Kidney (tissue), 14 donors: Measurements from ENCODE around the gene SERINC3. TPM values are rescaled to one million over a fixed set of nuclear protein-coding genes. Genes with fewer than 3 reads are reported as not detected.
"Not testable (repeated sequence)": the region's sequence is repeated elsewhere in the genome, so short reads cannot be mapped to it uniquely, and the experiment has no call there.

ENCODE experiments used
- DNase-seq, 5 donors: peaks; one replicate each; pipeline ENCODE4 v3.0.0-alpha.2; 2013 to 2020
- FAIRE-seq: peaks from 2 replicates; lab custom pipeline; 2012; peaks lifted over from hg19 to GRCh38; lab: Jason Lieb, UNC
- H3K27ac ChIP-seq, 2 donors: one replicate each; pipeline ENCODE4 v1.7.0; 2013; ENCODE audit warnings: low read depth in 2 of 2, low read length in 2 of 2, inconsistent platforms in 1 of 2
- H3K27me3 ChIP-seq: one replicate; pipeline ENCODE4 v1.7.1; 2013; ENCODE audit warnings: low read length, inconsistent platforms; ENCODE audit not compliant: control insufficient read depth, insufficient read depth
- H3K36me3 ChIP-seq, 3 donors: one replicate each; pipeline versions ENCODE4 v1.7.0 to v1.7.1; 2013; ENCODE audit warnings: low read length in 3 of 3, control low read depth in 1 of 3, inconsistent platforms in 1 of 3; ENCODE audit not compliant: insufficient read depth in 3 of 3, control insufficient read depth in 2 of 3
- H3K4me1 ChIP-seq, 3 donors: one replicate each; pipeline versions ENCODE4 v1.7.0 to v1.7.1; 2013; ENCODE audit warnings: low read length in 3 of 3, inconsistent platforms in 1 of 3, low read depth in 1 of 3; ENCODE audit not compliant: control insufficient read depth in 2 of 3, insufficient read depth in 2 of 3
- H3K4me3 ChIP-seq, 3 donors: one replicate each; pipeline versions ENCODE4 v1.7.0 to v1.8.1; 2013; ENCODE audit warnings: low read length in 3 of 3, control low read depth in 1 of 3, inconsistent platforms in 1 of 3
- H3K9ac ChIP-seq, 3 donors: one replicate each; pipeline versions ENCODE4 v1.7.0 to v1.7.1; 2013; ENCODE audit warnings: low read length in 3 of 3, control low read depth in 1 of 3, inconsistent platforms in 1 of 3
- H3K9me3 ChIP-seq, 3 donors: one replicate each; pipeline versions ENCODE4 v1.7.0 to v1.7.1; 2013; ENCODE audit warnings: low read length in 3 of 3, control low read depth in 1 of 3, inconsistent platforms in 1 of 3; ENCODE audit not compliant: control insufficient read depth in 2 of 3, insufficient read depth in 1 of 3
- intact Hi-C: fragments of 100-400 bp; cut with DNase I; formaldehyde crosslinking; loops from one replicate; pipeline ENCODE4 v1.11.1; 2022
- polyA plus RNA-seq: library from polyadenylated mRNA; stranded (reverse); fragments of 350-450 nt; fragmentation: Illumina TruSeq; extraction: RNeasy Lipid Tissue Mini Kit (QIAGEN cat#74804); gene quantifications from one replicate; pipeline ENCODE4 v1.2.3, GENCODE V29; 2014; ENCODE audit warnings: low read depth, low replicate concordance; ENCODE audit not compliant: insufficient read depth
- total RNA-seq: library from RNA; stranded (reverse); fragmentation: NEBNext Ultra II Directional; extraction: Animal tissue kit (Norgen Biotek cat#: 25700); gene quantifications from one replicate; pipeline ENCODE4 v1.2.1, GENCODE V29; 2021
- TF ChIP-seq, protein P1 (sequence below): IDR thresholded peaks from 3 replicates; pipeline ENCODE4 v1.5.1; 2012; ENCODE audit warnings: mild to moderate bottlenecking, moderate library complexity, borderline replicate concordance; ENCODE audit not compliant: insufficient read depth; ENCODE audit errors: extremely low read depth
- donor health status: control.
- donor health status: control.
- donor health status: control.
- donor health status: control.
- donor health status: control.
- donor health status: DM: yes; HTN: yes; CAD: no.
- donor health status: Normal renal cell carcinoma (clear cell type).

SERINC3 gene
- total and polyA plus RNA-seq, 2 donors from 2014 or later = 41.6 to 90.4 TPM

DNA sequence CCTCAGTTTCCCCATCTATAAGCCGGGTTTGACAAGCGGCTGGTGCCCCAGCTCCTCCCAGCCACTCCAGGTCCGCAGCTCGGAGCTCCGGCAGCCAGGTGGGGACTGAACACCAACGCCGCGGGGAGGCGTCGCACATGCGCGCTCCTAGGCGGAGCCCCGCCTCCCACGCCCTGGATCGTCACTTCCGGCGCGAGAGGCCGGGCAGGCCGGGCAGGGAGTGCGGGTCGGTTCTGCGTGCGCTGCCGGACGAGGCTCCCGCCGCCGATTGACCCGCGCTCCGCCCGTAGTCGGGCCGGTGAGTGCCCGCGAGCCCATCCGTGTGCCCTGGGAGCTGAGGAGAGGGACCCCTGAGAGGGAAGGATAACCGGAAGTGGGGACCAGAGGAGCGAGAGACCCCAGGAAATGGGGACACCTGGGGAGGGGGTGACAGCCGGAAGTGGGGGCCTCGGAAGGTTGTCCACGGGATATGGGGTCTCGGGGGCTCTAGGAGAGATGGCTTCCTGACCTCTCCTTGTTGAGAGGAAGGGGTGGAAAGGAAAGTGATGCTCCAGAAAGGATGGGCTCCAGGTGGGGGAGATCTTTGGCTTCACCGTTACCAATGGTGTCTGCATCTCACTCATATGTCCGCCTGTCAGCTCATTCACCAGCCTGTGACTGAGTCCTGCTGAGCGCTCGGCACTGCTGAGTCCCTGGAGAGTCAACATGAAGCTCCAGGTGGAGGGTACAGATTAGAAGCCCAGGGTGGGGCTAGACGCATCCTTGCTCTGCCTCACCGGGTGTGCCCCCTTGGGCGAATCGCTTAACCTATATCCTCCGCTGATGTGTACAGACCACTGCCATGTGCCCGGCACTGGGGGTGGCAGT lies 45.9 kb downstream of the SERINC3 start, which contains the start of gene TTPAL:
Gene TTPAL (plus strand): TSS at position 181 of the 867 bp plus-strand sequence. CDS start 4,126 bp downstream, outside the sequence.
- TF ChIP-seq, protein P1, sequence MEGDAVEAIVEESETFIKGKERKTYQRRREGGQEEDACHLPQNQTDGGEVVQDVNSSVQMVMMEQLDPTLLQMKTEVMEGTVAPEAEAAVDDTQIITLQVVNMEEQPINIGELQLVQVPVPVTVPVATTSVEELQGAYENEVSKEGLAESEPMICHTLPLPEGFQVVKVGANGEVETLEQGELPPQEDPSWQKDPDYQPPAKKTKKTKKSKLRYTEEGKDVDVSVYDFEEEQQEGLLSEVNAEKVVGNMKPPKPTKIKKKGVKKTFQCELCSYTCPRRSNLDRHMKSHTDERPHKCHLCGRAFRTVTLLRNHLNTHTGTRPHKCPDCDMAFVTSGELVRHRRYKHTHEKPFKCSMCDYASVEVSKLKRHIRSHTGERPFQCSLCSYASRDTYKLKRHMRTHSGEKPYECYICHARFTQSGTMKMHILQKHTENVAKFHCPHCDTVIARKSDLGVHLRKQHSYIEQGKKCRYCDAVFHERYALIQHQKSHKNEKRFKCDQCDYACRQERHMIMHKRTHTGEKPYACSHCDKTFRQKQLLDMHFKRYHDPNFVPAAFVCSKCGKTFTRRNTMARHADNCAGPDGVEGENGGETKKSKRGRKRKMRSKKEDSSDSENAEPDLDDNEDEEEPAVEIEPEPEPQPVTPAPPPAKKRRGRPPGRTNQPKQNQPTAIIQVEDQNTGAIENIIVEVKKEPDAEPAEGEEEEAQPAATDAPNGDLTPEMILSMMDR = peak; percentile 33
- peak within 1 kb of the TSS; percentile 61 to 81 for H3K27ac ChIP-seq
- DNase-seq (peak; percentile 91 to 96 (median 95)), FAIRE-seq (no peak)
- no peaks in the 10 kb centered on the region for H3K9me3 ChIP-seq
- H3K36me3 ChIP-seq = peaks cover 0 to 2% (median 0%) of the 10 kb centered on the region in 3 donors
- H3K4me1 ChIP-seq = peaks cover 0 to 12% (median 4%) of the 10 kb centered on the region in 3 donors
- H3K4me3 ChIP-seq = peak within 1 kb of the TSS; percentile 72 to 96 (median 93)
- intact Hi-C loops = no loop called here
- no peaks in the 10 kb centered on the region for H3K27me3 ChIP-seq
- peak within 1 kb of the TSS; percentile 88 to 95 (median 93) for H3K9ac ChIP-seq

DNA sequence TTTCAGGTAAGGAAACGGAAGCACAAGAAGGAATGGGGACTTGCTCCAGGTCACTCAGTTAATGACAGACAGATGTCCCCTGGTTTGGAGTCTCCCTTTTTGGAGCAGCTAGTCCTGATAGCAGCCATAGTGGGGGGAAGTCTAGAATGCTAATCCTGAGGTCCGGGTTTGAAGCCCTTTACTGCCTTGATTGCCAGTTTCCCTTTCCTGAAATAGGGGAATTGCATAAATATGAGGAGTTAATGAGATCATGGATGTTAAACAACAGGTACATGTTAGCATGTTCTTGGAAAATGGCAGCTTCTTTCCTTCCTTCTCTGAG lies 46.5 kb downstream of the SERINC3 start:
- peak in 2 of 5 donors; percentile 10 to 33 for DNase-seq
- H3K36me3 ChIP-seq = peaks cover 0 to under 1% (median 0%) of the 10 kb centered on the region in 3 donors
- no peak for FAIRE-seq
- H3K27me3 ChIP-seq = no peaks in the 10 kb centered on the region
- peaks cover 0 to 12% (median 4%) of the 10 kb centered on the region in 3 donors for H3K4me1 ChIP-seq
- intact Hi-C loops = no loop called here
- no peaks in the 10 kb centered on the region for H3K9me3 ChIP-seq
- peak overlapping the region; percentile 61 to 81 for H3K27ac ChIP-seq
- H3K4me3 ChIP-seq = peak overlapping the region; percentile 72 to 96 (median 93)
- TF ChIP-seq, protein P1 = no peak
- peak overlapping the region; percentile 52 to 95 (median 88) for H3K9ac ChIP-seq

DNA sequence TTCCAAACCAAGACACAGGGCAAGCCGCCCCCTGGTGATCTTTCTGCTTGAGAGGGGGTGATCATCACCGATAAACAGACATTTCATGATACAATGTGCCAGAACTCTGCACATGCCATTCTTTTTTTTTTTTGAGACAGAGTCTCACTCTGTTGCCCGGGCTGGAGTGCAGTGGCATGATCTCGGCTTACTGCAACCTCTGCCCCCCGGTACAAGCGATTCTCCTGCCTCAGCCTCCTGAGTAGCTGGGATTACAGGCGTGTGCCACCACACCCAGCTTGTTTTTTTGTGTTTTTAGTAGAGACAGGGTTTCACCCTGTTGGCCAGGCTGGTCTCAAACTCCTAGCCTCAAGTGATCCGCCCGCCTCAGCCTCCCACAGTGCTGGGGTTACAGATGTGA lies 49.6 kb downstream of the SERINC3 start:
- DNase-seq, H3K27ac ChIP-seq, H3K27me3 ChIP-seq, H3K9me3 ChIP-seq, H3K4me3 ChIP-seq, FAIRE-seq, intact Hi-C loops, H3K9ac ChIP-seq, H3K36me3 ChIP-seq: not testable (repeated sequence)
- peaks cover 0 to 12% (median 4%) of the 10 kb centered on the region in 3 donors for H3K4me1 ChIP-seq

DNA sequence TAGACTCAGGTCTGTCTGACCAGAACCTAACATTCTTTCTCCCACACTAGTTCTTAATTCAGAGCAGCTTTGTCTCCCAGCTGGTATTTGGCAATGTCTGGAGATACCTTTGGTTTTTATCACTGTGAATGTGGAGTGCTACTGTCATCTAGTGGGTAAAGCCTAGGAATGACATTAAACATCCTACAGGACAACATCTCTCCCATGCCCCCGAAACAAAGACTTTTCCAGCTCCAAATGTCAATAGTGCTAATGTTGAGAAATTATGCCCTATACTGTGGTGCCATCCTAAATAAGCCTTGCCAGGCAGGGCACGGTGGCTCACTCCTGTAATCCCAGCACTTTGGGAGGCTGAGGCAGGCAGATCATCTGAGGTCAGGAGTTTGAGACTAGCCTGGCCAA lies 50.4 kb downstream of the SERINC3 start:
- peak in 2 of 5 donors; percentile 27 to 52 for DNase-seq
- Histone ChIP-seq H3K27ac (no peak overlapping the region), H3K4me1 (peaks cover 0 to 8% (median 4%) of the 10 kb centered on the region in 3 donors), H3K27me3 (no peaks in the 10 kb centered on the region), H3K4me3 (no peak overlapping the region), H3K9me3 (no peaks in the 10 kb centered on the region), H3K36me3 (no peaks in the 10 kb centered on the region), H3K9ac (no peak overlapping the region)
- intact Hi-C loops = no loop called here
- no peak for FAIRE-seq
- TF ChIP-seq, protein P1 = peak; percentile 62
